Measurements from ENCODE around the gene ADAM17.
"Not testable (repeated sequence)": the region's sequence is repeated elsewhere in the genome, so short reads cannot be mapped to it uniquely, and the experiment has no call there.

The ADAM17 gene

DNA sequence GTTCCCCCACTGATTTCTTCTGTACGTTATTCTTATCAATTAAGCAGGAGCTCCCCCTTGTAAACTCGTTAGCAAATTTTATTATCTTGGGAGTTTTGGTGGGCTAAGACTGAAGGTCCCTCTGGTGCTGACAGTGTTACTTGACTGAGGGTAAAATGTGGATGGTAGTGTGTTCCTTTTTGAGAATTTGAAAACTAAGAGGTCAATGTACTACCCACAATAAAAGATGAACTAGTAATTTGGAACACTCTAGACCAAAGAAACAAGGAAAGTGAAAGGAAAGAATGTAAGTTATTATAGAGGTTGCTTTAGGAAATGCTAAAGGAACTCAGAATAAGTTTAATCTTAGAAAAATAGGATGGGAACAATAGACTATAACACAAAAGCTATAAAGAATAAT is 40.1 kb upstream of the ADAM17 start:
- ChIA-PET CTCF (no interaction called here), POLR2A (no interaction called here)
- DNase-seq (ENCODE audit: extremely low spot score), result no peak
- TF ChIP-seq ELF4 (IDR thresholded peaks at IDR 0.05) (no peak), ARNT (IDR thresholded peaks at IDR 0.05) (no peak), ZNF384 (IDR thresholded peaks at IDR 0.05) (no peak), FOXA1 (IDR thresholded peaks at IDR 0.05) (no peak), SUZ12 (IDR thresholded peaks at IDR 0.05) (no peak), CTBP1 (IDR thresholded peaks at IDR 0.05; ENCODE audit: borderline replicate concordance) (no peak), FOXM1 (IDR thresholded peaks at IDR 0.05; ENCODE audit: borderline replicate concordance) (no peak), BHLHE40 (IDR thresholded peaks at IDR 0.05; ENCODE audit: borderline replicate concordance) (no peak), FOXK2 (IDR thresholded peaks at IDR 0.05) (no peak), L3MBTL2 (conservative IDR thresholded peaks at IDR 0.05) (no peak), TARDBP (IDR thresholded peaks at IDR 0.05) (no peak), HDGF (IDR thresholded peaks at IDR 0.05; ENCODE audit: borderline replicate concordance) (no peak), LEF1 (IDR thresholded peaks at IDR 0.05; ENCODE audit: borderline replicate concordance) (no peak), SP1 (IDR thresholded peaks at IDR 0.05) (no peak), NFRKB (IDR thresholded peaks at IDR 0.05) (no peak)
- TF ChIP-seq, protein P1, sequence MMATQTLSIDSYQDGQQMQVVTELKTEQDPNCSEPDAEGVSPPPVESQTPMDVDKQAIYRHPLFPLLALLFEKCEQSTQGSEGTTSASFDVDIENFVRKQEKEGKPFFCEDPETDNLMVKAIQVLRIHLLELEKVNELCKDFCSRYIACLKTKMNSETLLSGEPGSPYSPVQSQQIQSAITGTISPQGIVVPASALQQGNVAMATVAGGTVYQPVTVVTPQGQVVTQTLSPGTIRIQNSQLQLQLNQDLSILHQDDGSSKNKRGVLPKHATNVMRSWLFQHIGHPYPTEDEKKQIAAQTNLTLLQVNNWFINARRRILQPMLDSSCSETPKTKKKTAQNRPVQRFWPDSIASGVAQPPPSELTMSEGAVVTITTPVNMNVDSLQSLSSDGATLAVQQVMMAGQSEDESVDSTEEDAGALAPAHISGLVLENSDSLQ (IDR thresholded peaks at IDR 0.05), result no peak

DNA sequence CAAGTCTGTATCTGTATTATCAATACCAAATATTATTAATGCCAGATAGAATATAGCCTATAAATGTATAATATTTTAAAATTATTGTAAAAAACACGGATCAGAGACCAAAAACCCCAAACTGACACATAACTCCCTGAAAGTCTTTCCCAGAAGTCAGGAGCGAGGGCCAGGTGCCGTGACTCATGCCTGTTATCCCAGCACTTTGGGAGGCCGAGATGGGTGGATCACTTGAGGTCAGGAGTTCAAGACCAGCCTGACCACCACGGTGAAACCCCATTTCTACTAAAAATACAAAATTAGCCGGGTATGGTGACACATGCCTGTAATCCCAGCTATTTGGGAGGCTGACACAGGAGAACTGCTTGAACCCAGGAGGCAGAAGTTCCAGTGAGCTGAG is 39.6 kb upstream of the ADAM17 start:
- DNase-seq (ENCODE audit: extremely low spot score); POLR2A ChIA-PET: not testable (repeated sequence)
- CTCF ChIA-PET, result interaction anchor here (0.8 kb wide), 1 partner anchor 11 kb away, joined by 4 read pairs; no protein-coding TSS in a partner anchor

DNA sequence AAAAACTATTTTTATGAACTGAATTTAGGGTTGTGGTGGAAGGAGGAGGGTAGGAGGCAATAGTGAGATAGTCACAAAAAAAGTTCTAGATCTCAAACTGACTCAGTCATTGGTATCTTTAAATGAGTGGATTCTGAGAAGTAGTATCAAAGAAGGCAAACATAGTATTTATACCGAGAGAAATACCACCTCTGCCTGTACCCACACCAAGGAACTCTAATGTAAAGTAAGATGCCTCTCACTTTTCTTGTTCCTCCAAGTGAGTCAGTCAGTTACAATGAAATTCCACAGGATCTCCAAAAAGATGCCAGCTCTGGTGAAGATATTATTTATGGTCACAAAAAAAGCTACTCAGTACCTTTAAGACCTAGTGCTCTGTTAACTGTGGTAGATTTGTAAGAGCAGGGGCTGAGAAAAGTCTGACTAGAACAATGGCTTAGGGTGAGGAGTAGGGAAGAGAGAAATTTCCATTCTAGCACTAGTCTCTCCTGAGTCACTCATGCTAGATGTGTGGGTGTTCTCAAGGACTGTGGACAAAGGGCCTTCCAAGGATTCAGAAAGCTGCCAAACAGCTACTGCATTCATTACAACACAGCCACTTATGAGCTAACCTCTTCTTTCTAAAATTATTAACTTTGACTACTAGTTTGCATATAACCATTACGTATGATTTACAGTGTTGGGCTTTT is 38.9 kb upstream of the ADAM17 start:
- ChIA-PET POLR2A (no interaction called here), CTCF (interaction anchor here (0.8 kb wide), 1 partner anchor 12 kb away, joined by 4 read pairs; no protein-coding TSS in a partner anchor)
- DNase-seq (ENCODE audit: extremely low spot score), result no peak
- no peak for TF ChIP-seq FOXK2 (IDR thresholded peaks at IDR 0.05)
- no peak for TF ChIP-seq SP1 (IDR thresholded peaks at IDR 0.05)
- no peak for TF ChIP-seq HDGF (IDR thresholded peaks at IDR 0.05; ENCODE audit: borderline replicate concordance)
- no peak for TF ChIP-seq FOXM1 (IDR thresholded peaks at IDR 0.05; ENCODE audit: borderline replicate concordance)
- TF ChIP-seq NFRKB (IDR thresholded peaks at IDR 0.05), result no peak
- no peak for TF ChIP-seq FOXA1 (IDR thresholded peaks at IDR 0.05)
- TF ChIP-seq SUZ12 (IDR thresholded peaks at IDR 0.05), result no peak
- TF ChIP-seq BHLHE40 (IDR thresholded peaks at IDR 0.05; ENCODE audit: borderline replicate concordance), result no peak
- no peak for TF ChIP-seq LEF1 (IDR thresholded peaks at IDR 0.05; ENCODE audit: borderline replicate concordance)

DNA sequence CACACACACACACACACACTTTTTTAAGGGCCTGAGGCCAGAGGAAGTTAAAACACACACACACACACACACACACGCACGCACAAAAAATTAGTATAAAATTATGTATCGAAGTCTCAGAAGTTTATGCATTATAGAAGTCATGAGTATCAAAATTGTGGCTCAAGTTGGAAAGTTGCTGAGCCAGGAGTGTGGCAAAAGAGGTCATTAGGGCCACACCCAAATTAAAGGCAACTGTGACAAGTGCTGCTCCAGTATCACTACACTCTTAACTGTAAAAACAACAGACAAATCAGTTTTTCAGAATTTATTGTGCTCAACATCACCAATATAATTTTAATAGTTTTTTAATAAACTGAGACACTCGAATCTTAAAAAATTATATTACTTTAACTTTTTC is 38.3 kb upstream of the ADAM17 start:
- TF ChIP-seq, protein P1 (IDR thresholded peaks at IDR 0.05), result no peak
- TF ChIP-seq FOXM1 (IDR thresholded peaks at IDR 0.05; ENCODE audit: borderline replicate concordance), result no peak
- no peak for TF ChIP-seq ARNT (IDR thresholded peaks at IDR 0.05)
- TF ChIP-seq FOXK2 (IDR thresholded peaks at IDR 0.05), result no peak
- no peak for TF ChIP-seq ZNF384 (IDR thresholded peaks at IDR 0.05)
- TF ChIP-seq ELF4 (IDR thresholded peaks at IDR 0.05), result no peak
- TF ChIP-seq SP1 (IDR thresholded peaks at IDR 0.05), result no peak
- no peak for DNase-seq (ENCODE audit: extremely low spot score)
- ChIA-PET POLR2A (no interaction called here), CTCF (no interaction called here)

DNA sequence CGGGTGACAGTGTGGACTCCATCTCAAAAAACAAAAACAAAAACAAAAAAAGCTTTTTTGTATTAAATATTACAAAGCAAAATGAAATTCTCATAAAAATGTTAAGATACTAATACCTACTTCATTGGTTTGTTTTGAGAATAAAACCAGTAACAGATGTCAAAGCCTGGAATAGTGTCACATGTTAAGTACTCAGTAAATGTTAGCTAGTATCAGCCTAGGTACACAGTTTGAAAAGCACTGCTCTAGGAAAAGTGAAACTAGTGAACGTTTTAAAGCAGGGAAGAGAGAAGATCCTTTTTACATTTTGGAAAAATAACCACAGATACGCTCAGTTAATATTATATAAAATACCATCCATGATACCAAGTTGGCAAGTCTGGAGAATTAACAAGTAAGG is 37.1 kb upstream of the ADAM17 start:
- TF ChIP-seq SP1 (IDR thresholded peaks at IDR 0.05) (no peak), FOXM1 (IDR thresholded peaks at IDR 0.05; ENCODE audit: borderline replicate concordance) (no peak), ARNT (IDR thresholded peaks at IDR 0.05) (no peak), L3MBTL2 (conservative IDR thresholded peaks at IDR 0.05) (no peak)
- ChIA-PET POLR2A (no interaction called here), CTCF (no interaction called here)
- no peak for DNase-seq (ENCODE audit: extremely low spot score)

DNA sequence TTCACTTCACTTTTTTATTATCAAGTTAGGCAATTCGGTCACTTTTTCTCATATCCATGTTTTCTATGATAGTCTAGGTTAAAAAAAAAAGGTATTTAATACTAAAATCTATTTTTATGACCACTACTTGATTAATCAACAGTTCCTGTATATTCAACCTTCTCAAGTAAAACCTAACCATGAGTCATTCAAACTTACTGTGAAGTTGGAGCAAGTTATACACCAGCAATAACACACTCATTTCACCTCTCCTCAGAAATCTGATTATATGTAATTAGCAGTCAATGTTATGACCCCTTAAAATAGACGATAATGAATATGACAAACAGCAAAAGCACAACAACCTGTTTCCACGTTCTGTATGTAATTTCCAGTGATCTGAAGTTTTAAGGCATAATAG is 35.0 kb upstream of the ADAM17 start:
- CTCF ChIA-PET, result no interaction called here
- TF ChIP-seq L3MBTL2 (conservative IDR thresholded peaks at IDR 0.05) (no peak), BHLHE40 (IDR thresholded peaks at IDR 0.05; ENCODE audit: borderline replicate concordance) (no peak)
- no peak for DNase-seq (ENCODE audit: extremely low spot score)
- POLR2A ChIA-PET, result no interaction called here

DNA sequence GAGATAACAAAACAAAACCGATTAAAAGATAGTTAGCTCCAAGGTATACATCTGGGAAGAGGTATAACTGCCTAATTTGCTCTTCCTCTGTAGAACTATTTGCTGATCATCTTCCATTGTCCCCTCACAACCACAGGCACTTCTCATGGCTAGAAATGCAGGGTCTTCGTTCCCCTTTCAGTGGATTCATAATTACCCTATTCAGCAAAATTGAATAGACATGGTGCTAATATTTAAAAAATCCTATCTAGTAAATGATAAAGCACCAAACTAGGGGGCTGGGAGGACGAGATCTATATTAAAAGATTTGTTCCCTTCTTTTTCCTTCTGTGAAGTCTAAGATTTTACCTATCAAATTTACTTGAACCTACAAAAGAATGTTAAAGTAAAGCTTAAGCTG is 30.8 kb upstream of the ADAM17 start:
- no peak for DNase-seq (ENCODE audit: extremely low spot score)
- ChIA-PET CTCF (no interaction called here), POLR2A (interaction anchor here (1.6 kb wide), 1 partner anchor 44 kb away, joined by 4 read pairs; the partner anchor contains the start of gene YWHAQ)
- TF ChIP-seq ZNF384 (IDR thresholded peaks at IDR 0.05) (no peak), L3MBTL2 (conservative IDR thresholded peaks at IDR 0.05) (no peak), ARNT (IDR thresholded peaks at IDR 0.05) (no peak), ELF4 (IDR thresholded peaks at IDR 0.05) (no peak), FOXK2 (IDR thresholded peaks at IDR 0.05) (no peak), LEF1 (IDR thresholded peaks at IDR 0.05; ENCODE audit: borderline replicate concordance) (no peak), FOXM1 (IDR thresholded peaks at IDR 0.05; ENCODE audit: borderline replicate concordance) (no peak), FOXA1 (IDR thresholded peaks at IDR 0.05) (no peak), SP1 (IDR thresholded peaks at IDR 0.05) (no peak), NFRKB (IDR thresholded peaks at IDR 0.05) (no peak), BHLHE40 (IDR thresholded peaks at IDR 0.05; ENCODE audit: borderline replicate concordance) (no peak)

DNA sequence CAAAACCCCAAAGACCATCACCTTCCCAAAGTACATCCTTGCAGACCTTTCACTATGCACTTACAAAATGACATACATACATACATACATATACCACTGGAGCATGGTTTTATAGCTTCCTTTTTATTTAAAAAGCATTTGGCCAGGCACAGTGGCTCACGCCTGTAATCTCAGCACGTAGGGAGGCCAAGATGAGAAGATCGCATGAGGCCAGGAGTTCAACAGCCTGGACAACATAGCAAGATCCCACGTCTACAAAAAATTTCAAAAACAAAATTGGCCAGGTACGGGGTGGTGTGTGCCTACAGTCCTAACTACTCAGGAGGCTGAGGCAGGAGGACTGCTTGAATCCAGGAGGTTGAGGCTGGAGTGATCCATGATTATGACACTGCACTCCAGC is 29.9 kb upstream of the ADAM17 start:
- ChIA-PET POLR2A (no interaction called here), CTCF (no interaction called here)
- no peak for DNase-seq (ENCODE audit: extremely low spot score)
- no peak for TF ChIP-seq ARNT (IDR thresholded peaks at IDR 0.05)
- no peak for TF ChIP-seq ELF4 (IDR thresholded peaks at IDR 0.05)
- TF ChIP-seq SP1 (IDR thresholded peaks at IDR 0.05), result no peak
- TF ChIP-seq HDGF (IDR thresholded peaks at IDR 0.05; ENCODE audit: borderline replicate concordance), result no peak
- TF ChIP-seq NFRKB (IDR thresholded peaks at IDR 0.05), result no peak
- TF ChIP-seq ZNF384 (IDR thresholded peaks at IDR 0.05), result no peak

DNA sequence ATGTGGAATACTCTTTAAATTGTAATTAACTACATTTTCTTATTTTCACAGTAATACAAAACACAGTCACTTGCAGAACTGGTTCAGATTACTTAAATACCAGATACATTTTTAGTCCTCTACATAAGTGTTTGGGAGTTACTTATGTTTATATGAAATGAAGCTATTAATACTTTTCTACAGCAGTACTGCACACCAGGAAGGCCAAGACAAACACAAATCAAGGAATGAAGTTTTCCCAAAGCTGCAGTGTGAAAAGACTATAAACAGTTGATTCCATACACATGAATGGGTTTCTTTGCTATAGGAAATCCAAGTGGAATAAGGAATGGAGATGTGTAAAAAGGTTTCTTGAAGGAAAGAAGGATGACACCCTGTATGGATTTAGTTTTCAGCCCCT is 29.3 kb upstream of the ADAM17 start:
- CTCF ChIA-PET; DNase-seq (ENCODE audit: extremely low spot score); POLR2A ChIA-PET: not testable (repeated sequence)

All from HEK293T (cell line).